Measurements from ENCODE around the gene SIM1.
A peak's percentile ranks its signal among the peaks of the same experiment; 100 is the strongest.

SIM1 gene

DNA sequence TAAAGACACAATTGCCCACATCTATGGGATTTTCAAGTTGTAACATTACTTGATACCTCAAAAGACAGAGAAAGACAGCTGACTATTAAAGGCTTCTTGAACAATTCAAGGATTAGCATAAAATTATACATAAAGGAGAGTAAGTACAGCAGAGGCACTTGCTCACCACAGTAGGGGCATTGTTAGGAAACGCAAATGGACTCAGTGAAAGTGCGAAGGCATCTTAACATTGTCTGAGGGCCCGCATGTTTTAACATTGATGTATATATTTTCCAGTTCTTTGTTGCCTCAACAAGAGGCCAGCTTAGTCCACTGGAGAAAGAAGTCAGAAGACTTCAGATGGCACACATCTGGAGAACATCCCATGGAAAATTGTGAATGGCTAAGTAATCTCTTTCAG is 115.4 kb downstream of the SIM1 start:
- DNase-seq, result no peak

DNA sequence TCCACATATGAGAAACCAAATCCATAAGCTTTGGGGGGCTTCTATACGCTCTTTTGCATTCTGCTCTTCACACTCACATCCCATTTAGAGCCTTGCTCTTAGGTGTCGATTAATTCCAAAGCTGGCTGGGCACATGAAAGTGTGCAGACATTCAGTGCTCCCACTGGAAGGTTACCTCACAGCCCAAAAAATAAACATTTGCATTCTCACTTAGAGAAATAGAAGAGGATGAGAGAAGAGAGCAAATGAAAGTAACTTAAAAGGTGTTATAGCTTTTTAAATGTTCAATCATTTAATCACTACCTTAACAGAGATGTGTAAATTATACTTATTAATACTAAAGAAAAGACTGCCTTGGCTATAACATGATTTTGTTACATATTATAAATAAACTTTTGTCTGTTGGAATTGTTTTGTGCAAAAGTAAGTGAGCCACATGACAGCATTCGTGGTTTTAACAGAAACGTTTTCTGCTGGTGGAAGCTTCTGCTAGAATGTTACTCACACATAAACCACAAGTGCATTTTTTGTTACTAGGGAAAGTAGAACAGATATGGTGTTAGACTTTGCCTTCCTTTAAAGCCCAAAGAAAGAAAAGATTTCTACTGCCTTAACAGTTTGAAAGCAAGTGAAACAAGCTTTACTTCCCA is 116.7 kb downstream of the SIM1 start:
- DNase-seq, result peak; percentile 42

DNA sequence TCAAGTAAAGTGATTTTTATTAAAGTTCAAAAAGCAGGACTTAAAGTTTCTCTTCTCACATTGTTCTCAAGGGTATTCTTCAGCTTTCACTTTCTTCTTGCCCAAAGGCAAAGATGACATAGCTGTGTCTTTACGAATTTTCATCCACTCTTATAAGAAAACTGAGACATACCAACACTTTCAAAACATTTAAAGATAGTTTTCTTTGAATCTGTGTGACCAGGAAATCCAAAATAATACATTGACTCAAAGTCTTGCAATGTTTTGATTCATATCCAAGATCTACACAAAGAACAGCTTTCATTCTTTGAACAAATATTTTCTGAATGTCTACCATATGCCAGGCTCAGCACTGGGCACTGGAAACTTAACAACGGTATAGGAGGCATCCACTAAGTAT is 117.9 kb downstream of the SIM1 start:
- DNase-seq, result no peak

DNA sequence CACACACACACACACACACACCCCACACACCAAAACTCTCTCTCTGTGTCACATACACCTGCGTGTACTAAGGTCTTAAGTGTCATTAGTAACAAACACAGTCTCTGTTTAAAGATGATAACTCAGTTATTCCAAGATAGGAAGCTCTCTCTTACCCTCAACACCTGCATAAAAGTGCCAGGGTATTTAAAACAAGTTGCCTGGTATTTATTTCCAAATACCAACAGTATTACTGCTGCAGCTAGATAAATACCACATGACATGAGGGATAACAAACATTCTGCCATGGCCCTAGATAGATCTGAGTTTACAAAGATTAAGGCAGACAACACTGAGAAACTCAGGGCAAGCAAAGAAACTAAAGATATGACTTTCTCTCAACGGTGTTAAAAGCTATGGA is 118.5 kb downstream of the SIM1 start:
- no peak for DNase-seq

DNA sequence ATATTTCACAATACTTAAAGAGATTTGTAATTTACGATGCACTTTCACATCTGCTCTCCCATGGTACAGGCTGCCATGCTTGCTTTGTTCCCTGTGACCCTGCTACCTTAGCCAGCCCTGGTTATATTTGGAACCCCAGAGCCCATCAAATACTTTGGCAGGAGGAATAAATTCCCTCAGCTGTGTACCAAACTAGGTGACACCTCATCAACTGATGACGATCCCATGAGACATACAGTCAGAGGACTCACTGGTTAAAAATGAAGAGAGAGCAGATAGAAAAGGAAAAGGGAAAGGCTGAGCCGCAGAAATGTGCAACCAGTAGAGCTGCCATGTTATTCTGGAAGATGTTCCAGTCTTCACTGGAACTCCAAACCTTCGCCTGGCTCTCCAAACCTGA is 120.0 kb downstream of the SIM1 start:
- DNase-seq, result no peak

DNA sequence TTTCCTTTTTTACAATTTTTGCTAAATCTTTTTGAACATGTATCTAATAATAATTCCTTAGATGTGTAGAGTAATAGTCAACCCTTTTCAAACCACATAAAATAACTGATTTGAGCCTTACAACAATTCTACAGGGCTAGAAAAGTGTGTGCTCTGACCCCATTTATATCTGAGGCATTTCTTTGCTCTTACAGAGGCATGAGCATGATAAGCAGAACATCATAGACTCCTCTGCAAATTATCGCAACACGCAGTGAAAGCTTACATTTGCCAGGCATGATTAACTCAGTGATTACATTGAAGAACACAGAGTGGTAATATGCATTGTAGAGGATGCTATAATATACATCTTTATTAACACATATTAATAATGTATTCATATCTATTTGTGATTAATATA is 120.4 kb downstream of the SIM1 start:
- DNase-seq, result no peak

DNA sequence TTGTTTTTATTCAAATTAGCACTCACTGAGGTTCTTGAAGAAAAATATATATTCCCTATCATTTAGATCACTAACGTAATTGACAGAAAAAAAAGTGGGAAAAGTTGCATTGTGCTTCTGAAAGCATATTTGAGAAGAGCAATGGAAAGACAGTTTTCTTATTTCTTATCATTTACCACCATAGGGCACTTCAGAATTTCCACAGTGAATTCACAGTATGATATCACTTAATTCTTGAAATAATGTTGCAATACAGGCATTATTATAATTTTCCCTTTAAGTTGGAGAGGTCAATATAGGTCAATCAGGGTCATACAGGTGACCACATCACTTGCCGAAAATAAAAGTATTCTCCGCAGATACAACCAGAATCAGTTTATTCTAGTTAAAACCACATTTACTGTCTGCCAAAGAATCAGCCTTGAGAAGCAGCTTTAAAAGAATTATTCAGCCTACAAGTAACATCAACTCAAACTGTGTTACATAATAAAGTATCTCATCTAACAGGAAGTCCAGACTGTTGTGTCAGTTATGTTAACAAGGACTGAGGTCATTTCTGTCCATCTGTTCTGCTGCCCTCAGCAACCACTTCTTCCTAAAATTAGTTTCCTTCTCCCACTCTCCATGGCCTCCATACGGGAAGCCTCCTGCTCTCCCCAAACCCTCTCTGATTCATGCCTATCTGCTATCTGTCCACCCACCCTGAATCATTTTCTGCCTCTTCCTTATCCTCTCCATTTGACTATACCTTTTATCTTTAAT is 121.2 kb downstream of the SIM1 start:
- no peak for DNase-seq

DNA sequence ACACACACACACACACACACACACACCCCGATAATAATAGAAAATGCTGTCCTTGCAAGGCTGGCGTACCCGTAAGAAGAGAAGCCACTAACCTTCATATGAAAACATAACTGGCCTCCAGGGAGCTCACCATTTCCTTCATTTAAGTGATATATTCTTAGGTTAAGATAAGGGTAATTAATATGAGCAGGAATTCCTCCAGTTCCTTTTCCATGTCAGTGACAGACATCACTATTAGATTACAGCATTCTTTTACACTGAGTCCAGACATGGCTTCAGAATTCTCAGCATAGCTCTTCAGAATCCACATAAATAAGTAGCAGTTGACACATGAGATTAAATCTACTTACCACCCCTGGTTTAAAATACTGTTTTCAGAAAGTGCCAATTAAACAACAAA is 121.9 kb downstream of the SIM1 start:
- DNase-seq, result no peak

DNA sequence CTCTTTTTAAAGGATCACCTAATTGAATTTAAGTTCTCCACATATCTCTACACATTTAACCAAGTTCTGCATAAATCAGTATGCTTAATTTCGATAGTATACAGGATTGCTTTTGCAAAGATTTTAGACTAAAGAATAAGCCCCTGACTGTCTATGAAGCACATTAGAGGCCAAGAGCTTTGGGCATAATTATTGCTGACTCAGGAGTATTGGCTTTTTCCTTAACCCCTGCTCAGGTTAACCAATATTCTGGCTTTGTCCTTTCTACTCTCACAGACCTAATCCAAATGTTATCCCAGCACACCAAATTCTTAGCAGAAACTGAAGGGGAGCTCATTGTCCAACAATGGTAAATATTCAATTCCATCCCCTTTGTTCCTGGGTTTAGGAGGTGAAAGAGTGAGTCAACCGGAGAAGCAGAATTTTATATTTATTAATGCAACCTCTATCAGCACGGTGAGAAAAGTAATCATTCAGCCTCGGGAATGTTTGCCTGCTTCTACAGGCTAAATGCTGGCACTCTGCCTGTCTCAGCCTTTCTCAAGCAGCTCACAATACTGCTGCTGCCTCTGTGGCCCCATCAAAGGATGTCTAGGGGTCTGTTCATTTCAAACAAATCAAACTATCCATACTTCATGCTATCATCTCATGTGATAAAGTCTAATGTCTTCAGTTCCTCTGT is 125.0 kb downstream of the SIM1 start:
- DNase-seq, result no peak

DNA sequence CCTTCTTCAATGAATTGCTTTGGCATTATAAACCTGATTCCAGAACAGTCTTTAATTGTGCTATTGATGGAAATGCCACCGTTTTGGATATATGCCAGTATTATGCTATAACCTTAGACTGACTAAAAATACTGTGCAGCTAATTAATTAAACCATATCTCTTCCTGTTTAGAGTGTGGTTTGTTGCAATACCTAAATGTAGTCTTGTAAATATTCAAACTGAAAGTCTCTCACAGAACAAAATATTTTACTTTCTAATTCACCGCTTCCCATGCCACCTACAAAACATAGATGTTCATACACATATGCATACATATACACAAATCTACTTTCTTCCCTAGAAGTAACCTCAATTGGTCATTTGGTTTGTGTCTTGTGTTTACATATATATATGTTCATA is 126.6 kb downstream of the SIM1 start:
- no peak for DNase-seq

DNA sequence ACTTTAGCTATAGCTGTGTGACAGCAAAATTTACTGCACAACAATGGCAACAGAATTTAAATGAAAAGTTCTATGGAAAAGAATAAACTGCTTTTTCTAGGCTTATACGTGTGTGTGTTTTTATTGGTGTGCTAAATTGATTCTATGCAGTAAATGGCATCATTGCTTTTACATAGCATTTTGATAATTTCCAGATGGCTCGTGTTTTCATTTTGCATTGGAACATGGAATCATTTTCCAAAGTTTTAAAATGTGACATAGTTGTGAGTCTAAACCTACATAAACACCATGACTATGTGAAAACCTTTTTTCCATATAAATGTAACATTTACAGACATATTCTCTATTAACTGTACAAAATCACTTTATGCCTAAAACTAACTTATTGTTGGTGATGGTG is 127.8 kb downstream of the SIM1 start:
- DNase-seq, result no peak

DNA sequence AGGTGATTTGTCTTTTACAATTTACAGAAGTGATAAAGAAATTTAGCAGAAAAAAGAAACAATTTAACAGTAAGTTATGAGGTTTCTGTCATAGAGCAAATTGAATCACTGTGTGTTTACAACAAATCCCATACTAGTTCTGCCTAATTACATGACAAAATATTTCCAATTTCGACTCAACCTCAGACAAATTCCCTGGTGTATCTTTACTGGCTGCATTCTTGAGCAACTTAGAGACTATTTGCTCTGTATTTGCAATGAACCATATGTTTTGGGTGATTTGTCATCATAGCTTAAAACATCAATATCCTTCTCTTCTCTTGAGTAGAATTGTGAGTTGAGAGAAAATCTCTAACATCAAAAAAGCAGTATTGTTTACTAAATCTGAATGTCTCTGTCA is 128.7 kb downstream of the SIM1 start:
- no peak for DNase-seq
